Umbilical cord (tissue), 2 donors: Measurements from ENCODE around the gene BAIAP3. TPM values are rescaled to one million over a fixed set of nuclear protein-coding genes. Genes with fewer than 3 reads are reported as not detected.
A peak's percentile ranks its signal among the peaks of the same experiment; 100 is the strongest.

Source experiments
- DNase-seq: peaks from one replicate; pipeline ENCODE4 v3.0.0-alpha.2; 2015; ENCODE audit warnings: low spot score
- total RNA-seq: library from RNA; depleted of rRNA; stranded (reverse); fragments of >200 nt; gene quantifications from one replicate; pipeline ENCODE4 v1.2.3, GENCODE V29; 2014; ENCODE audit warnings: low replicate concordance; ENCODE audit not compliant: insufficient read depth

BAIAP3 gene
- total RNA-seq, 1 donor from 2014 or later = 0.24 TPM

DNA sequence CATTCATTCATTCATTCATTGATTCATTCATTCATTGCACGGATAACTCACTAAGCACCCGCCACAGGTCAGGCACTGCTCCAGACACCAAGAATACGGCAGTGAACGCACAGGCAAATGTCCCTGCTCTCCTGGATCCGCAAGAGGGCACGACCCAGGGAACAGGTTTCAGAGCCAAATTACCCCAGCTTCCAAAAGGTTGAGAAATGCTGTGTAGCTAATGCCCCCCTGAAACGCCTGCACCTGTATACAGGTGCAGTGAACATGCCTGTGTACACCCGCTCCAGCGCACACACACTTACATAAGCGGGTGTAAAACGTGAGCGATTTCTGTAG lies 33.6 kb upstream of the BAIAP3 start:
- DNase-seq = no peak

- peak; percentile 32 for DNase-seq
Observed at GRCh38 chr16:1300664-1301476, 32.6 kb upstream of the BAIAP3 start.

- no peak for DNase-seq
Observed at GRCh38 chr16:1301562-1301961, 31.9 kb upstream of the BAIAP3 start.

DNA sequence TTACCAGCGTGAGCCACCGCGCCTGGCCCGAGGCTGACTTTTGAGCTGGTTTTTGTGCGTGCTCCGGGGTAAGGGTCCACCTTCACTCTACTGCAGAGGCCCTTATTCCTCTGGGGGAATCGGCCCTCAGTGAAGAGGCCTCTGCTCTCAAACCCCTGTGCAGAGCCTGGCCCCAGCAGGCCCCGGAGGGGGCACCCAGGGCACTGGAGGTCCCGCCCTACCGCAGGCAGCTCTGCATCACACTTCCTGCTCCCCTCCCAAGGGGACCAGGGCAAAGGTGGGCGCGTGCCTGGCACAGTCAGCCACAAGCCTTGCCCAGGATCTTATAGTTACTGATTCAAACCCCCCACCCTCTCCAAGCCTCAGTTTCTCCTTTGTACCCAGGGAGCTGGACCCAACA lies 27.6 kb upstream of the BAIAP3 start:
- no peak for DNase-seq

- DNase-seq = no peak
Observed at GRCh38 chr16:1306334-1306733, 27.1 kb upstream of the BAIAP3 start.

DNA sequence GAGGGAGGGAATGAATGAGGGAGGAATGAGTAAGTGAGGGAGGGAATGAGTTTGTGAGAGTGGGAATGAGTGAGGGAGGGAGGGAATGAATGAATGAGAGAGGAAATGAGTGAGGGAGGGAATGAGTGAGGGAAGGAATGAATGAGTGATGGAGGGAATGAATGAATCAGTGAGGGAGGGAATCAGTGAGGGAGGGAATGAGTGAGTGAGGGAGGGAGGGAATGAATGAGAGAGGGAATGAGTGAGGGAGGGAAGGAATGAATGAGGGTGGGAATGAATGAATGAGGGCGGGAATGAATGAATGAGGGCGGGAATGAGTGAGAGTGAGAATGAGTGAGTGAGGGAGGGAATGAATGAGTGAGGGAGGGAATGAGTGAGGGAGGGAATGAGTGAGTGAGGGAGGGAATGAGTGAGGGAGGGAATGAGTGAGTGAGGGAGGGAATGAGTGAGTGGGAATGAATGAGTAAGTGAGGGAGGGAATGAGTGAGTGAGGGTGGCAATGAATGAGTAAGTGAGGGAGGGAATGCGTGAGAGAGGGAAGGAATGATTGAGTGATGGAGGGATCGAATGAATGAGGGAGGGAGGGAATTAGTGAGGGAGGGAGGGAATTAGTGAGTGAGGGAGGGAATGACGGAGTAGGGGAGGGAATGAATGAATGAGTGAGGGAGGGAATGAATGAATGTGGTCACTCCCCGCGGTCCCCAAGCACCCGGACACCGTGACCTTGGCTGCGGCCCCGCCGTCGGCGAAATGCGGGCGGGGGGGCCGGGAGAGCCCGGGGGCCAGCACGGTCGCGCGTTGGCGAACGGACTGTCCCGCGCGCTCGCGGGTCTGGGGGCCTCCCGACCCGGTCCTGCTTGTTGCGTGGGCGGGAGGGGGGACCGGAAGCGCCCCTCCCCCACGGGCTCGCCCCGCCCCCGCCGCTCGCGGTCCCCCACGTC lies 25.1 kb upstream of the BAIAP3 start:
- DNase-seq = no peak

DNA sequence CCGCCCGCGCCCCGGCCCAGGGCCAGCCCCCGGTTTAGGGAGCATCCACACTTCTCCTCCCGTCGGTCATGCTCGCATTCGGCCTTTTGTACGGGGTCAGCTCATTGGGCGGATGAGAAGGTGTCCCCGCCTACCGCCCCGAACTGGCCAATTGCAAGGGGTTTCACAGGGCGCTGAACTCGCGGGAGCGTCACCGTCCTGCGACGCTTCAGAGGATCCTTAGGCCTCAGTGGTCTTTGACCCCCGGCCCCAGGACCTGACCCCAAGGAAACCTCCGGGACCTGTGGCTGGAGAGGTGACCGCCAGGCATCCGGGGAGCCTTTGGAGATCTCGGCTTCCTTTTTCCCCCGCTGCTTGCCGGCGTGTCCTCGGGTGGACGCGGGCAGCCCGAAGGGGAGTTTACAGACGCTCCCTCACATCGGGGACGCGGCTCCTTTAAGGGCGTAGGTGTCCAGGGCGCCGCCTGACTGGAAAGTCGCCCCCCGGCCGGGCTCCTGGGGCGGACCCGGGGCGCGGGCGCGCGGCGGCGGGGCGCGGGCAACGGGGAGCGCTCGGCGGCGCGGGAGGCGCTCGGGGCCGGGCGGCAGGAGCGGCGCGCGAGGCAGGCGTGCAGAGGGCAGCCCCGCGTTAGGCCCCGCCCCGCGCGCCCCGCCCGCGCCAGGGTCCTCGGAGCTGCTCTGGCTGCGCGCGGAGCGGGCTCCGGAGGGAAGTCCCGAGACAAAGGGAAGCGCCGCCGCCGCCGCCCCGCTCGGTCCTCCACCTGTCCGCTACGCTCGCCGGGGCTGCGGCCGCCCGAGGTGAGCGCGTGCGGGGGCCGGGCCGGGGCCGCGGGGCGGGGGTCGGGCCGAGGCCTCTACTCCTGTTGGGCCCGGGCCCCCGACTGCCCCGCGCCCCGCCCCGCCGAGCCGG lies 24.2 kb upstream of the BAIAP3 start, which contains the start of gene UBE2I:
Gene UBE2I, plus strand, starts transcription at position 660 of the 909 bp plus-strand sequence. CDS start 4,395 bp downstream, outside the sequence.
- DNase-seq = peak; percentile 99

DNA sequence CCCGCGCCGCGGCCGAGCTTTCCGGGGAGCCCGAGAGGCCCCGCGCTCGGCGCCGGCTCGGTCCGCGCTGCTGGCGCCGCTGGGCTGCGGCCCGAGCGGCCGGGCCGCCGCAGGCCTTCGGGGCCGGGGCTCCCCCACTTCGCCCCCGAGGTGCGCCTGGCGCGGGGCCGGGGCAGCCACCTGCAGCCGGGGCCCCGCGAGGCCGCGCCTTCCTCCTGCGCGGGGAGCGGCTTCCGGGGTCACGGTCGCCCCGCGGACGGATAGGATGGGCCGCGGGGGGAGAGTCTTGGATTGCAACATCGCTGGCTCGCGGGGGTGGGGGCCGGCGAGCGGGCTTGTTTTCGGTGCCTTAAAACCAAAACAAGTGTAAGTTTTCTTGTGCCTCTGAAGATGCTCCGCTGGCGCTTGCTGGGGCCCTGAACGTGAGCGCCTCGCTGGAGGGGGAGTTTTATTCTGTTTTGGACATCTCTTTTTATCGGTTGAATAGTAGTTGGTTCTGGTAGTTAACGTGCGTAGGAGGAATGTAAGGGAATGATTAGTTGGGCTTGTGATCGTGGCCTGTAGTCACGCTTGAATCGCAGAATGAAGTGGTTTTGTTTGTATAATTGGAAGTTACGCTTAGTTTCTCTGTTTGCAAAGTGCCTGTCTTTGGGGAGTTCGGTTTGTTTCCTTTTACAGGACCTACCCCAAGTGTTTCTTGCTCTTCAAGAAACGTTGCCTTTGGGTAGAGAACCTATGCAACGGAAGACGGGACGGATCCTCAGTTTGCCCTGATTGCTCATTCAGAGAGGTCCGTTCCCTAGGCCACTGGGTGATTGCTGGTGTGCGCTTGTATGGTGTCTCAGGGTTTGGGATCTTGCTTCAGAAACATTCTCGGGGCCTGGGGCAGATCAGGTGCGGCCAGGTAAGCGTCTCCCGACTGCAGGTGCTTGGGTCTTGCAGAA lies 23.3 kb upstream of the BAIAP3 start:
- DNase-seq = no peak

DNA sequence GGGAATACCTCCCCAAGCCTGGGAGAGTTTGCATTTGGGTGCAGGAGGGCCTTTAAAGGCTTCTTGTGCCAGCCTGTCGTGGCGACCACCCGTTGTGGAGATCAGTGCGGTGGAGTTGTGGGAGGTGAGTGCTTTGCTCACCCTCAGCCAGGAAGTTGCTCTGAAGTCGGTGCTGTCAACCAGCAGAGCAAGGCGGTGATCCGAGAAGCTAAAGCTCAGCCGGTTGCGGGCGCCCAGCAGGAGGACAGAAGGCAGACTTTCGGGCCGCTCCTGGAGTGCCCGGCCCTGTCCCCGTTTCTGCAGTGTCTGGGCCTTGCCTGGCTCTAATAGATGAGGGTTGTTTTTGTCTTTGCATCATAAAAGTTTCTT lies 22.6 kb upstream of the BAIAP3 start:
- no peak for DNase-seq

- no peak for DNase-seq
Observed at GRCh38 chr16:1311212-1311737, 22.2 kb upstream of the BAIAP3 start.

GRCh38 chr16:1311738-1312466 lies 21.5 kb upstream of the BAIAP3 start:
- no peak for DNase-seq

DNA sequence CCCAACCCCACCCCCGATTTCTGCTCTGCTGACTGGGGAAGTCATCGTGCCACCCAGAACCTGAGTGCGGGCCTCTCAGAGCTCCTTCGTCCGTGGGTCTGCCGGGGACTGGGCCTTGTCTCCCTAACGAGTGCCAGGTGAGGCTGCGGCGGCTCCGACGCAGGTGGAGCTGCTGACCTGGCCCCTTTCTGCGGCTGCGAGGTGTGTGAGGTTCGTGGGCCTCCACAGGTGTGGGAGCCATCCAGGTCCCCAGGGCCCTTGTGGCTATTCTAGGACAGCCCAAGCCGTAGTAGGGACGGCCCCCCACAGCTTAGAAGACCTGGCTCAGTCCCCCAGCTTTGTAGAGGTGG lies 21.0 kb upstream of the BAIAP3 start:
- DNase-seq = no peak

DNA sequence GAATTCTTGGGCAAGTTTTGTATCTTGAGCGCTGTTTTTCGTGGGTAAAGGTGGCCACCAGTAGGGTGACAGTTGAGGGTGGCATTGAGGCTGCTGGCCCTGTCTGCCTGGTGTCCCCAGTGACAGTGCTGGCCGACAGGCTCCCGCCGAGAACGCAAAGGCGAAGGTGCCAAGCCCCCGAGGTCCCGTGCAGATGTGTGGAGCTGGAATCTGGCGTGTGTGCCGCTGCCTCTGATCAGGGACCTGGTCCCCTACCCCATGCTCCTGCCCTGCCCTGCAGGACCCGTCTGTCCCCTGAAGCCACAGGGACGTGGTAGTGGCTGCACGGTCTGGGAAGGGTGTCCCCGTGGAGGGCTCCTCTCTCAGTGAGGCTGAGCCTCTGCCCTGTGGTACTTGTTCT lies 20.5 kb upstream of the BAIAP3 start:
- DNase-seq = no peak

- DNase-seq = no peak
Observed at GRCh38 chr16:1313721-1314369, 19.6 kb upstream of the BAIAP3 start.

DNA sequence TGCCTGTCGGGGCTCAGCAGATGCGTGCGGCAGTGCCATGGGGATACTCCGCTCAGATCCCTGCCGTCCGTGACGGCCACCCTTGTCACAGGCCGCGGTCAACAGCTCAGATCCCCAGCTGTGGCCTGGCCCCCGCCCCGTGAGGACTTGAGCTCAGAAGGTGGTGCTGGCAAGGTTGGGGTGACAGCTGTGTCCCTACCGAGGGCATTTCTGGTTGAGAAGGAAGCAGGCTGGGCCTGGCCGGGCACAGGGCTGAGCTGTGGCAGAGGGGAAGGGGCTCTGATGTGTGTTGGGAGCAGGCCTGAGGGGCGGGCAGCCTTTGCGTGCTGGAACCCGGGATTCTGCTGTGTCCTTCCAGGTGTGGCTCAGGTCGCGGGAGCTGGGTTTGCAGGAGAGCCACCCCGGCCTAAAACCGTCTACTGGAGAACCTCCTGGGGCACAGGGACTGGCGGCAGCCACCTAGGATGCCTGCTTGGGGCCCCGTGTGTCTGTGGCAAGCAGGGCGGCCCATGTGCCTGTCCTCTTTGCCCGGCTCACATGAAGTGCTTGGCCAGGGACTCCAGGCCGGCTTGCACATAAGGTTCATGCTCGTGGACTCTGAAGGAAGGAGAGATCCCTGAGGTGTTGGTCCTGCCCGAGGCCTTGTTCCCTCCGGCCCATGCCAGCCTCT lies 18.9 kb upstream of the BAIAP3 start:
- no peak for DNase-seq

GRCh38 chr16:1315081-1316032 lies 18.1 kb upstream of the BAIAP3 start:
- DNase-seq = no peak

GRCh38 chr16:1316033-1316405 lies 17.4 kb upstream of the BAIAP3 start:
- DNase-seq = no peak
